GM18861 (cell line): Measurements from ENCODE around the gene TNRC18.
"Not testable (repeated sequence)": the region's sequence is repeated elsewhere in the genome, so short reads cannot be mapped to it uniquely, and the experiment has no call there.

Experiments used
- ATAC-seq: cut with Tn5 transposase; IDR thresholded peaks from one replicate; pipeline ENCODE4 v1.9.1; 2021; ENCODE audit not compliant: unreplicated experiment

Gene TNRC18

GRCh38 chr7:5320802-5321396 is 102.7 kb downstream of the TNRC18 start:
- no peak for ATAC-seq

DNA sequence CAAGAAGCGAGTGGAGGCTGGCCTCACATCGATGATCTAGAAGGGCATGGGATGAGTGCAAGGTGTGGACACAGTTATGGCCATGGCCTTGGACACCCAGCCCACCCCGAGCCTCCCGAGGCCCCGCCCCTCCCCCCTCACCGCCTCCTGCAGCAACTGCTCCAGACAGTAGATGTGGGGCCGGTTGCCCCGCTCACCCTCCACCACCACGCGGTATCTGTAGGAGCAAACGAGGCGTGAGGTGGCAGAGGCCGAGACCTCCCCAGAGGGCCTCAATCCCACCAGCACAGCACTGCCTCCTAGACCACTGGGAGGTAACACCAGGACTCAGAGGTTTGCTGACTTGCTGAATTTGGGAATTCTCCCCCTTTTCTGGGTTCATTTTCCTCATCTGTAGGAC is 103.2 kb downstream of the TNRC18 start:
- ATAC-seq, result no peak

DNA sequence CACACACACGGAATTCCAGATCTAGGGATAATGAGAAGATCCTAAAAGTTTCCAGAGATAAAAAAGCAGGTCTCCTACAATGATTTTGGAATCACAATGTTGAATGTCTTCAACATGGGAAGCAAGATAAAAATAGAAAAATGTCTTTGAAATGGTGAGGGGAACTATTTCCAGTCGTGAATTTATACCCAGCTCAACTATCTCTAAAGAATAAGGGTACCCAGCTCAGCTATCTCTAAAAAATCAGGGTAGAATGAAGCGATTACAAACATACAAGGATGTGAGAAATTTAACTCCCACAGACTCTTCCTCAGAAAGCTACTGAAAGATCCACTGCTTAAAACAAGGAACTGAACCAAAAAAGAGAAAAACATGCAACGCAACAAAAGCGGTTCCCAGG is 105.0 kb downstream of the TNRC18 start:
- not testable (repeated sequence) for ATAC-seq

GRCh38 chr7:5315761-5316160 is 107.9 kb downstream of the TNRC18 start:
- ATAC-seq, result no peak

- ATAC-seq, result no peak
Measured at GRCh38 chr7:5314864-5315263, 108.8 kb downstream of the TNRC18 start.

GRCh38 chr7:5313076-5313885 is 110.4 kb downstream of the TNRC18 start:
- not testable (repeated sequence) for ATAC-seq

DNA sequence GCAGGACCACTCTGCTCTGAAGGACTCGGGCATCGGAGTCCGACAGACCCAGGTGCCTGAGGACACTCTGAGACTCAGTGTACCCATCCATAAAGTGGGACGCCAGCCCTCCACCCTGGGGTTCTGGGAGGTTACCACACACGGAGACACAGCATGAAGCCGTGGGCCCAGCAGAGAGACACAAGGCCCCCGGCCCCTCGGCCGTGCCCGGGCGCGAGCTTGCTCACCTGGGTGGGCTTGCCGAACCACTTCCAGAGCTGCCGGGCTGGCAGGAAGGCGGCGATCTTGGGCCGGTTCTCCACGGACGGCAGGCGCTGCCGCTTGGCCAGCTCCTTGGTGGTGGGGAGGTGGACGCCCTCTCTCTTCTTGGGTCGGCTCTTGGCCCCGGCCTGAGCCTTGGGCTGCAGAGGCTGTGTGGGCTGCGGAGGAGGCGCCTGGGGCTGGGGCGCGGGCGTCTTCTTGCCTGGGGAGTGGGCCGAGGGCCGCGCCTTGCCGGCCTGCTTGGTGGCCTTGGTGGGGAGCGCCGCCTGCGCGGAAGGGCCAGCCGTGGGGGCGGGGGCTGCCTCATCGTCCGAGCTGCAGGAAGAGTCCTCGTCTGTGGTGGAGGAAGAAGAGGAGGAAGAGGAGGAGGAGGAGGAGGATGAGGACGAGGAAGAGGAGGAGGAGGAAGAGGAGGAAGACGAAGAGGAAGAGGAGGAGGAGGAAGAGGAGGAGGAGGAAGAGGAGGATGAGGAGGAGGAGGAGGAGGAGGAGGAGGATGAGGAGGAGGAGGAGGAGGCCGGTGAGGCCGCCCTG is 111.2 kb downstream of the TNRC18 start:
- not testable (repeated sequence) for ATAC-seq

DNA sequence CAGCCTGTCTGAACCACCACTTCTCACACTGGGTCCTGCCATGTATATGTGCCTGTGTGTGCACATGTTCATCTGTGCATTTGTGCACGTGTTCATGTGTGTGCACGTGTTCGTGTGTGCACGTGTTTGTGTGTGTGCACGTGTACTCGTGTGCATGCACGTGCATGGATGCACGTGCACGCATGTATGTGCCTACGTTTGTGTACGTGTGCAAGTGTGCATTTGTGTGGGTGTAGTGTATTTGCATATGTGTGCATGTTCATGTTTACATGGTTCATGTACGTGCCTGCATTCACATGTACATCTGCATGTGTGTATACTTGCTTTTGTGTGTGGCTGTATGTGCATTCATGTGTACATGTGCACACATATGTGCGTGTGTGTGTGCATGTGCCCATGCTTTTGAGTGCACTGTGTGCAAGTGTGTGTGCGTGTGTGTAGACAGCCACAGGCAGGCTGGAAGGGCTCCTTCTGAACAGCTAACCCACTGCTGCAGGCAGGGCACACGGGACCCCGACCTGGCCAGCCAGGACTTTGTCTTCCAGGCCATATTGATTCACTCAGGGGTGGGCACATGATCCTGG is 112.7 kb downstream of the TNRC18 start:
- no peak for ATAC-seq

GRCh38 chr7:5309146-5309545 is 114.5 kb downstream of the TNRC18 start:
- no peak for ATAC-seq

DNA sequence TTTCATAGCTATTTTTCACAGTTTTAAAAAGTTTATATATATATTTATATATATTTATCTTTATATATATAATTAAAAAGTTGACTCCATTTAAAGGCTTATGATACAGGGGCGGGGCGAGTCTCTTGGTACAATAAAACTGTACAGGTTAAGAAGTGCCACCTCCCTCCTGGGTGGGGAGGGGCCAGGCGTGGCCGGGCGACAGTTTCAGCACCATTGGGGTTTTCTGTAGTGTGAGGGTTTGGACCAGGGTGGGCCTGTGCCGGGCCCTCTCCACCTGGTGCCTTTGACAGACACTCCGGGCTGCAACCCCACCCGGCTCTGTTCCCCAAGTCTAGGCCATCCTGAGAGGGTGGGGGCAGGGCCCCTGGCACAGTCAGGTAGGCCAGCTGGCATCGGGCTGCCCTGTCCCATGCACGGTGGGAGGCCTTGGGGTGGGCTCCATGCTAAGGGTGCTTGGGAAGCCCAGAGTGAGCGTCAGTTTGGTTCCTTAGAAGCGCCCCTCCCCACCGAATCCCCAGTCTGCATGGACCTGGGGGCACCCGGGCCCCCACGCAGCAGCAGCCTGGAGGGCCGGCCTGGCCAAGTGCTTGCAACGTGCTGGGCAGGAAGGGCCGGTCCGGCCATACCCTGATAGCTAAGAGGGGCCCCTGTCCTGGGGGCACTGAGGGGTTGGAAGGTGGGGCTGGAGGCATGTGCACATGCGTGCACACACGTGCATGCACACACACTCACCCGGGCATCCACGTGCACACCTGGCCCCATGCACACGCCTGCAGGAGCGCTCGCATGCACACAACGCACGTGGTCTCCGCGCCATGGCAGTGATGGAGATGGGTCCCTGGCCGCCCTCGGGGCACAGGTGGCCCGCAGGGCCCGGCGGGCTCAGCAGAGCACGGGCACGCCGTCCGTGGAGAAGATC is 116.2 kb downstream of the TNRC18 start:
- ATAC-seq, result not testable (repeated sequence)

DNA sequence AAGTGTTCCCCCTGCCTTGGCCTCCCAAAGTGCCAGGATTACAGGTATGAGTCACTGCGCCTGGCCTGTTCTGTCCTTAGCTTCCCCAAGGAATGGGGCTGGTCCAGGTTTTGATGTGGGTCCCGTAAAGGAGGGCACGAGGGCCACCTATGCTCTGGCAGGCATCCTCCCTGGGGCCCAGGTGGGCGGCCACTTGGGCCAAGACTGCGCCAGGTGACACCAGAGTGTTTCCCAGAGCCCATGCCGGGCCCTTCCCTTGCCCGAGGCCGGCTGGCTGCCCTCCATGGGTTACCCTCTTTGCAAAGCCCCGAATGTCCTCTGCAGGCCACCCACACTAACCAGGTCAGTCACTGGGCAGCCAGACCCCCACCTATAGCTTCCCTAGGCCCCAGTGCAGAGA is 118.6 kb downstream of the TNRC18 start:
- ATAC-seq, result not testable (repeated sequence)

DNA sequence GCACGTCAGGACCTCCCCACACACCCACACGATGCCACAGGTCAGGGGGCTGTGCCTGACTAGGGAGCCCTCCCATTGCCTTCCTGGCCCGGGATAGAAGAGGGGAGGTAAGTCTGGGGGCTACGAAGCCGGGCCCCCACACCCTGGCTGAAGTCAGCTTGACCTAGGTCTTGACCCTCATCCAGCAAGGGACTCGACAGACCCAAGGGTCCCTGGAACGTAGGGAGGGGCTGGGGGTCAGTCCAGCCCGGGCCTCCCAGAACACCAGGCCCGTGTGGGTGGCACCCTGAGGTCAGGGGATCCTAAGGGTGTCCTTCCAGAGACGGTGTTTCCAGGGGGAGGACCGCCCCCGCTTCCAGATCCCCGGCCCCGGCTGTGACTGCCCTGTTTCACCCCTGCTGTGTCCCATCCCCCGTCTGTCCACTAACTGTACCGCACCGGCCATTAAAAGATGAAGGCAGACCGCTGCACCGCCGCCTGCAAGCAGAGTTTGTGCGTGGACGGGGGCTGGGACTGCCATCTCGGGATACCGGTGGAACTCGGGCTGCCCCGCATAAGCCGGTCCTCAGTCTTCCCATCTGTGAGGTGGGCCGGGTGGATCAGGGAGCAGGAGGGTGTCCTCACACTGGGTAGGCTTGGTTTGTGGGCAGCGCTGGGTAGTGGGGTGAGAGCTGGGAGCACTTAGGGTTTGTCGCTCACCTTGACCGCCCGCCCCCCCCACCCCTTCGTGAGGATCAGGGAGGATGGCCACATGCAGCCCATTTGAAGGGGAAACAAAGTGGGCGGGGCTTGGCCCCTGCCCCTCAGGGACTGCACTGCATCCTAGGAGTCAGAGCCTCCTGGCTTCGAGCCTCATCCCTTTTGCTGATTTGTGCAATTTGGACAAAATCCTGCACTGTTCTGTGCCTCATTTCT is 119.8 kb downstream of the TNRC18 start:
- ATAC-seq, result no peak

DNA sequence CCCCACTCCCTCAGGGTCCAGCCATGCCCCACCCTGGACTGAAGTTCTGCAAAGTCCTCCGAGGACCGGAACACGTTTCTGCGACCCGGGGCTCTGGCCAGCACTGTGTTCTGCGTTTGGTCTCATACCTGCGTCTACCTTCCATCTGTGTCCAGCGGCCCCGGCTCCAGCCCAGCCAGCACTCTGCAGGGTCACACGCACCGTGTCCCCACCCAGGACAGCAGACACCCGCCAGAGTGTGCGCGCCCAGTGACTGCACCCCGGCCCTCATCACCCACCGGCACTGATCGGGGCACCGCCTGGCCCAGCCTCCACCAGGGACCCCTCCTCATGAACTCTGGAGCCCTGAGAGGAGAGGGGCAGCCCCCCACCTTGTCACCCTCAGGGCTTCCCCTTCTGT is 120.6 kb downstream of the TNRC18 start:
- no peak for ATAC-seq

DNA sequence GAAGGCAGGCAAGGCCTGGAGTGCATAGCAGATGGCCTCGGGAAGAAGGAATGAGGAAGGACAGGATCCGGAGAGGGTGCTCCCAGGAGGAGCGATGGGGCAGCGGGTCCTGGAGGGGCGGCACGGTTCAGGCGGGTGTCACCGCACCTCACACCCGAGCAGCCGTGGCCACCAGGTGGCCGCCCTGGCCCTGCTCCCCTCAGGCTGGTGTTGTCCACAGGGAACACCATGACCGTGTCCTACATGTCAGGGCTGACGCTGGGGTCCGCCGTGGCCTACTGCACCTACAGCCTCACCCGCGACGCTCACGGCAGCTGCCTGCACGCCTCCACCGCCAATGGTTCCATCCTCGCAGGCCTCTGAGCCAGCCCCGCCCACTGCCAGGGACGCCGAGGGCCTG is 121.1 kb downstream of the TNRC18 start:
- no peak for ATAC-seq

DNA sequence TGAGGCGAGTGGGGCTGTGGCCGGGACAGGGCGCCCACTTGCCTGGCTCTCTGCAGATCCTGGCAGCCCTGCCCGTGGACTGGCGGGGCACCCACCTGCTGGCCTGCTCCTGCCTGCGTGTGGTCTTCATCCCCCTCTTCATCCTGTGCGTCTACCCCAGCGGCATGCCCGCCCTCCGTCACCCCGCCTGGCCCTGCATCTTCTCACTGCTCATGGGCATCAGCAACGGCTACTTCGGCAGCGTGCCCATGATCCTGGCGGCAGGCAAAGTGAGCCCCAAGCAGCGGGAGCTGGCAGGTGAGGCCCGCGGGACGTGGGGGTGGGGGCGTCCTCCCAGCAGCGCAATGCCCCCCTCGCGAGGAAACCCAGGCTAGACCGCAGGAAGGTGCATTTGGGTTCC is 123.3 kb downstream of the TNRC18 start:
- no peak for ATAC-seq

GRCh38 chr7:5296611-5297226 is 126.9 kb downstream of the TNRC18 start:
- ATAC-seq, result no peak

GRCh38 chr7:5296015-5296610 is 127.5 kb downstream of the TNRC18 start:
- no peak for ATAC-seq
